ENCODE measurements around the gene MRPL18.
A peak's percentile ranks its signal among the peaks of the same experiment; 100 is the strongest.
"Not testable (repeated sequence)": the region's sequence is repeated elsewhere in the genome, so short reads cannot be mapped to it uniquely, and the experiment has no call there.

MRPL18 gene

GRCh38 chr6:159817951-159818739 lies 27.9 kb downstream of the MRPL18 start:
- DNase-seq, result no peak

- no peak for DNase-seq
Observed at GRCh38 chr6:159819098-159819497, 28.8 kb downstream of the MRPL18 start.

- no peak for DNase-seq
Observed at GRCh38 chr6:159819932-159820640, 29.8 kb downstream of the MRPL18 start.

- DNase-seq, result no peak
Observed at GRCh38 chr6:159821122-159821521, 30.9 kb downstream of the MRPL18 start.

- DNase-seq, result no peak
Observed at GRCh38 chr6:159821726-159822125, 31.5 kb downstream of the MRPL18 start.

- no peak for DNase-seq
Observed at GRCh38 chr6:159823953-159824352, 33.7 kb downstream of the MRPL18 start.

GRCh38 chr6:159824690-159825089 lies 34.4 kb downstream of the MRPL18 start:
- DNase-seq, result not testable (repeated sequence)

- DNase-seq, result no peak
Observed at GRCh38 chr6:159826004-159826403, 35.7 kb downstream of the MRPL18 start.

- peak; percentile 40 for DNase-seq
Observed at GRCh38 chr6:159826968-159827647, 36.8 kb downstream of the MRPL18 start.

GRCh38 chr6:159828074-159828473 lies 37.8 kb downstream of the MRPL18 start:
- DNase-seq, result no peak

GRCh38 chr6:159829526-159829925 lies 39.3 kb downstream of the MRPL18 start:
- DNase-seq, result no peak

GRCh38 chr6:159830501-159831372 lies 40.5 kb downstream of the MRPL18 start:
- no peak for DNase-seq

GRCh38 chr6:159831373-159831679 lies 41.1 kb downstream of the MRPL18 start:
- DNase-seq, result peak; percentile 7

- DNase-seq, result no peak
Observed at GRCh38 chr6:159832946-159833345, 42.7 kb downstream of the MRPL18 start.

GRCh38 chr6:159833556-159833955 lies 43.3 kb downstream of the MRPL18 start:
- no peak for DNase-seq

GRCh38 chr6:159833997-159834603 lies 43.8 kb downstream of the MRPL18 start:
- DNase-seq, result no peak

GRCh38 chr6:159836718-159837490 lies 46.6 kb downstream of the MRPL18 start:
- no peak for DNase-seq

- DNase-seq, result no peak
Observed at GRCh38 chr6:159837511-159837910, 47.2 kb downstream of the MRPL18 start.

- no peak for DNase-seq
Observed at GRCh38 chr6:159838020-159838744, 47.9 kb downstream of the MRPL18 start.

GRCh38 chr6:159842035-159842434 lies 51.8 kb downstream of the MRPL18 start:
- DNase-seq, result no peak
